Activated T-cell treated with anti-CD3 and anti-CD28 coated beads, Interleukin-2, amount 50 U/mL, for 24 hours (primary cell): ENCODE measurements around the gene PATE1.
"Not testable (repeated sequence)": the region's sequence is repeated elsewhere in the genome, so short reads cannot be mapped to it uniquely, and the experiment has no call there.

Experiments
- DNase-seq: peaks from one replicate; pipeline ENCODE4 v3.0.0-alpha.2; 2020
- H3K27ac Mint-ChIP-seq: 2 replicates; pipeline ENCODE4 v1.8.0; 2020; ENCODE audit warnings: mild to moderate bottlenecking, mixed read lengths
- H3K27me3 Mint-ChIP-seq: 2 replicates; pipeline ENCODE4 v1.8.0; 2020; ENCODE audit warnings: mixed read lengths
- H3K36me3 Mint-ChIP-seq: 2 replicates; pipeline ENCODE4 v1.8.0; 2020; ENCODE audit warnings: low read depth, mixed read lengths
- H3K4me1 Mint-ChIP-seq: 2 replicates; pipeline ENCODE4 v1.8.0; 2020; ENCODE audit warnings: low read depth, mixed read lengths
- H3K4me3 Mint-ChIP-seq: 2 replicates; pipeline ENCODE4 v1.8.0; 2020; ENCODE audit warnings: mild to moderate bottlenecking, moderate library complexity, mixed read lengths
- H3K9me3 Mint-ChIP-seq: 2 replicates; pipeline ENCODE4 v1.8.0; 2020; ENCODE audit warnings: mixed read lengths

The PATE1 gene

GRCh38 chr11:125745979-125746378 is at the start of gene PATE1:
Gene PATE1 (plus strand): TSS chr11:125746279. CDS start chr11:125746305, 26 bp downstream.
- Mint-ChIP-seq H3K36me3 (no peaks in the 10 kb centered on the region), H3K9me3 (no peaks in the 10 kb centered on the region), H3K4me3 (no peak within 1 kb of the TSS), H3K27me3 (peaks cover 26% of the 10 kb centered on the region), H3K4me1 (no peaks in the 10 kb centered on the region), H3K27ac (no peak within 1 kb of the TSS)
- DNase-seq, result no peak

DNA sequence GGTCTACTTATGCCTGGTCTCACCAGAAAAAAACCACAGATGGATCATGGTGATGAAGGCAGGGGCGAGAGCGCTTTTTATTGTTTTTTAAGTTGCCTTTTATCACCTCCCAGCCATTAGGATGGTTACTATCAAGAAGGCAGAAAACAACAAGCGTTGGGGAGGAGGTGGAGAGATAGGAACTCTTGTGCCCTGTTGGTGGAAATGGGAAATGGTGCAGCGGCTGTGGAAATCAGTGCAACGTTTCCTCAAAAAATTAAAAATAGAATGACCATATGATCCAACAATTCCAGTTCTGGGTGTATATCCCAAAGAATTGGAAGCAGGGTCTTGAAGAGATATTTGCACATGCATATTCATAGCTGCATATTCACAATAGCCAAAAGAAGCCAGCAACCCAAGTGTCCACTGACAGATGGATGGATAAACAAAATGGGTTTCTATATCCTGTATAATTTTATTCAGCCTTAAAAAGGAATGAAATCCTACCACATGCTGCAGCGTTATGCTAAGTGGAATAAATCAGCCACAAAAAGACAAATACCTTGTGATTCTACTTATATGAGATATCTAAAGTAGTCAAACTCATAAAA is 45.0 kb upstream of the PATE1 start:
- H3K36me3 Mint-ChIP-seq, result no peaks in the 10 kb centered on the region
- no peak for DNase-seq
- H3K4me3 Mint-ChIP-seq, result no peak overlapping the region
- H3K27ac Mint-ChIP-seq, result no peak overlapping the region
- H3K9me3 Mint-ChIP-seq, result no peaks in the 10 kb centered on the region
- H3K4me1 Mint-ChIP-seq, result no peaks in the 10 kb centered on the region
- H3K27me3 Mint-ChIP-seq, result peaks cover 31% of the 10 kb centered on the region

DNA sequence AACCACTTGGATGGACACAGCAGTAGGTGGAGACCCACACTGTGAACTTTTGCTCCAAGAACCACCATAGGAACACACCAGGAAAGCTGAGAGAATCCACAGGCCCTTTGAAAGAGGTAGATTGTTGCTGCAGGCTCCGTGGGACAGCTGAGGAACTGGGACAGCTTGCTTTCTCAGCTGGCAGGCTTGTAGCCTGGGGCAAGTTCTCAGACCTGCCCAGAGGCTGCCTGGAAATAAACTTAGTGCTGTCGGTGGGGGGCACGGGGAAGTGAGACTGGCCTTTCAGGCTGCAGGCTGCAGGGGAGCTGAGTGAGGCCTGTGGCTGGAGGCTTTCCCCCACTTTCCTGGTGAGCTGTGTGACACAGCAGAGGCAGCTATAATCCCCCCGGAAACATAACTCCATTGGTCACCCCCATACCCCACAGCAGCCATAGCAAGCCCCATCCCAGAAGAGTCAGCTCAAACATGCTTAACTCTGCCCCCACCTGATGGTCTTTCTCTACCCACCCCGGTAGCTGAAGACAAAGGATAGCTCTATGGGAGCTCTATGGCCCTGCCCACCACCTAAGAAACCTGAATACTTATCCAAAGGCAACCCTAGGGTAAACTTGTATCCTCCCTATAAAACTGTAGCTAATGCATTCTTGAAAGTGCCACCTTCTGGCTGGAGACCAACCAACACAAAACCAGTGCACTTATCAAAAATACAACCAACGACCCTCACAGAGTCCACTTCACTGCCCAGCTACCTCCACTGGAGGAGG is 44.0 kb upstream of the PATE1 start:
- Mint-ChIP-seq H3K27ac (no peak overlapping the region), H3K27me3 (peaks cover 35% of the 10 kb centered on the region), H3K4me3 (no peak overlapping the region), H3K9me3 (no peaks in the 10 kb centered on the region), H3K4me1 (no peaks in the 10 kb centered on the region), H3K36me3 (no peaks in the 10 kb centered on the region)
- no peak for DNase-seq

DNA sequence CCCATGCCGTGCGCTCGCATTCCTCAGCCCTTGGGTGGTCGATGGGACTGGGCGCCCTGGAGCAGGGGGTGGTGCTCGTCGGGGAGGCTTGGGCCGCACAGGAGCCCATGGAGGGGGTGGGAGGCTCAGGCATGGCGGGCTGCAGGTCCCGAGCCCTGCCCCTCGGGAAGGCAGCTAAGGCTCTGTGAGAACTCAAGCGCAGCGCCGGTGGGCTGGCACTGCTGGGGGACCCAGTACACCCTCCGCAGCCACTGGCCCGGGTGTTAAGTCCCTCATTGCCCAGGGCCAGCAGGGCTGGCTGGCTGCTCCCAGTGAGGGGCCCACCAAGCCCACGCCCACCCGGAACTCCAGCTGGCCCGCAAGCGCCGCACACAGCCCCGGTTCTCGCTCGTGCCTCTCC is 41.4 kb upstream of the PATE1 start:
- H3K36me3 Mint-ChIP-seq, H3K4me1 Mint-ChIP-seq, H3K9me3 Mint-ChIP-seq, H3K27ac Mint-ChIP-seq, DNase-seq, H3K4me3 Mint-ChIP-seq: not testable (repeated sequence)
- H3K27me3 Mint-ChIP-seq, result peaks cover 27% of the 10 kb centered on the region

DNA sequence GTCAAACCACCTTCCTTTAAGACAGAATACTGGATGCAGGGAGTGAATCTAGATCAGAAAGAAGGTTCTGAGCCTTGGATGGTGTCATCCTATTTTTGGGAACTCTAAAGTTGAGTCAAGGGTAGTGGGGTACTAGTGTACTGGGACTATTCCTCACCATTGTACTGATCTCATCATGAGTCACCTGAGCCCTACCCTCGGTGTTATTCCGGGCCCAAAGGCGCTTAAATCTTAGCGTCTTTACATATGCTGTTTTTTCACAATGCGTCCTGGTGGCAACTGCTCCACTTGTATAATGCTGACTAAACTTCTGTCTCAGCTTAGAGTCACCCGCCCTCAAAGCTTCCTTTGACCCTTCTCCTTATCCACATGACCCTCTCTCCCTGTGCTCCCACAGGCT is 25.3 kb upstream of the PATE1 start:
- no peak overlapping the region for H3K27ac Mint-ChIP-seq
- DNase-seq, result no peak
- no peaks in the 10 kb centered on the region for H3K9me3 Mint-ChIP-seq
- peaks cover 21% of the 10 kb centered on the region for H3K27me3 Mint-ChIP-seq
- H3K4me1 Mint-ChIP-seq, result no peaks in the 10 kb centered on the region
- no peak overlapping the region for H3K4me3 Mint-ChIP-seq
- no peaks in the 10 kb centered on the region for H3K36me3 Mint-ChIP-seq

DNA sequence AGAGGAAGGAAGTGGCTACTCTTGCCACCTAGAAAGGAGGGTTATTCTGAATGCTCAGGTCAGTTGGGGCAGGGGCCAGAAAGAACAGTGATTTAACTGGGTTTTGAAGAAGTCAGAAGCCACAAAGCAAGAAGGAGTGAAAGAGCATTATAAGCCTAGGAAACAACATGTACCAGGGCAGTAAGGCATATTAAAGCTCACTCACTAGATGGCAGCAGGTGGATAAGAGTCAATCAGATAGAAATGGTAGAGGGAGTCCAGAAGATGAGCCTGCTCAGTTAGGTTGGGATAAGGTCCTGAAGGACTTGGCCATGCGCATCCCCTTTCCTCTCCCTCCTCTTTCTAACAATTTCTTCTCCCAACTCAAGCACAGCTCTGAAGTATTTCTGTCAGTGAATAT is 22.0 kb upstream of the PATE1 start:
- DNase-seq, result no peak
- no peak overlapping the region for H3K27ac Mint-ChIP-seq
- H3K36me3 Mint-ChIP-seq, result no peaks in the 10 kb centered on the region
- no peak overlapping the region for H3K4me3 Mint-ChIP-seq
- H3K9me3 Mint-ChIP-seq, result no peaks in the 10 kb centered on the region
- H3K27me3 Mint-ChIP-seq, result peaks cover 23% of the 10 kb centered on the region
- no peaks in the 10 kb centered on the region for H3K4me1 Mint-ChIP-seq

DNA sequence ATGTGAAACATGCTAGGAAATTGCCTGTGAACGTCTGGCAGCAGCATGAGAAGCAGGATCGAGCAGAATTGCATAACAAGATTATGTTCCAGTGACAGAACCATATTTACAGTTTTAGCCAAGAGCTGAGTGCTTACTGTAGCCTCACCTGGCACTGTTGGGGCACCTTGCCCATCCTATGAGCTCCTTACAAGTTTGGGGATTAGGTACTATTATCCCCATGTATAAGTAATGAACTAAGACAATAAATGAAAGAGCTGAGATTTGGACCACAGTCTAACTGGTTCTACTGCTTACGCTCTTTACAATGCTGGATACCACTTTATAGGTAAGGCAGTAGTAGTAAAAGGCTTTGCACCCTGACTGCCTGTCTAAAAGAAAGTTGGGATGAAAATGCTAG is 17.1 kb upstream of the PATE1 start:
- Mint-ChIP-seq H3K4me1 (no peaks in the 10 kb centered on the region), H3K36me3 (no peaks in the 10 kb centered on the region), H3K4me3 (no peak overlapping the region), H3K27ac (no peak overlapping the region), H3K27me3 (peaks cover 12% of the 10 kb centered on the region), H3K9me3 (no peaks in the 10 kb centered on the region)
- DNase-seq, result no peak

DNA sequence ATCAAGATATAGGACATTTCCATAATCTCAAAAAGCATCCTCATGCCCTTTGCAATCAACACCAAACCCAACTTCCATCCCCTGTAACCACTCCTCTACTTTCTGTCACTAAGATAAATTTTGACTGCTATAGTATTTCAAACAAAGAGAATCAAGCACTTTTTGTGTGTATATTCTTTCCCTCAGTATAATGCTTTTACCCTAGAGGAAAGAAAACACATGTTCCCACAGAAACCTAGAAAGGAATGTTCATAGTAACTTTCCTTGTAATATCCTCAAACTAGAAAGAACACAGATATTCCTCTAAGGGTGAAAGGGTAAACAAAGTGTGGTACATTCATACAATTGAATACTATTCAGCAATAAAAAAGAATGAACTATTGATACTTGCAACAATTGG is 5.5 kb upstream of the PATE1 start:
- Mint-ChIP-seq H3K27ac (no peak overlapping the region), H3K27me3 (peaks cover 13% of the 10 kb centered on the region), H3K4me1 (no peaks in the 10 kb centered on the region), H3K9me3 (peaks cover 10% of the 10 kb centered on the region), H3K36me3 (no peaks in the 10 kb centered on the region), H3K4me3 (no peak overlapping the region)
- no peak for DNase-seq

- H3K27ac Mint-ChIP-seq, result no peak overlapping the region
- H3K36me3 Mint-ChIP-seq, result no peaks in the 10 kb centered on the region
- no peak overlapping the region for H3K4me3 Mint-ChIP-seq
- H3K9me3 Mint-ChIP-seq, result no peaks in the 10 kb centered on the region
- H3K27me3 Mint-ChIP-seq, result peaks cover 16% of the 10 kb centered on the region
- no peak for DNase-seq
- H3K4me1 Mint-ChIP-seq, result no peaks in the 10 kb centered on the region
Observed at GRCh38 chr11:125743681-125744080, 2.4 kb upstream of the PATE1 start.

DNA sequence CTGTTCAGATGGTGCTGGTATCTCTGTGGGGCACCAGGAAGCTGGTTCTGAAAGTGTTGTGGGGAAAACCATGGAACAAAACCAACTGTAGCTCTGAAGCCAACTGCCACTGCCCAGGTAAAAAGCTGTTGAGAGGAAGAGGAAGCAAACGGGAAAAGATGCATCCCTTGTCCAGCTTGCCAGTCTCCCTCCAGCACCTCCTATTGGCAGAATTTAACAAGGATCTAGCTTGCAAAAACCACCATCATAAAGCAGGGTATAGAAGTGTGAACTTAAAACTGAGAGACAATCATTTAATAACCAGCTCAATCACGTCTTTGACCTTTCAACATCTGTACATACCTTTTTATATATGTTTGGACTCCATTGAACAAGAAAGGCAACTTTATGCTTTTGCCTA is 4.5 kb downstream of the PATE1 start:
- Mint-ChIP-seq H3K27me3 (peaks cover 30% of the 10 kb centered on the region), H3K9me3 (no peaks in the 10 kb centered on the region), H3K27ac (no peak overlapping the region), H3K4me3 (no peak overlapping the region), H3K36me3 (no peaks in the 10 kb centered on the region), H3K4me1 (no peaks in the 10 kb centered on the region)
- no peak for DNase-seq

DNA sequence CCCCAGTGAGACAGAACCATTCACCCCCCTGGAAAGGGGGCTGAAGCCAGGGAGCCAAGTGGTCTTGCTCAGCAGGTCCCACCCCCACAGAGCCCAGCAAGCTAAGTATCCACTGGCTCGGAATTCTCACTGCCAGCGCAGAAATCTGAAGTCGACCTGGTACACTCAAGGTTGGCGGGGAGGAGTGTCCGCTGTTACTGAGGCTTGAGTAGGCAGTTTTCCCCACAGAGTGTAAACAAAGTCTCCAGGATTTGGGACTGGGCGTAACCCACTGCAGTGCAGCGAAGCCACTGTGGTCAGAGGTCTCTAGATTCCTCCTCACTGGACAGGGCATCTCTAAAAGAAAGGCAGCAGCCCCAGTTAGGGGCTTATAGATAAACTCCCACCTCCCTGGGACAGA is 10.0 kb downstream of the PATE1 start:
- H3K27ac Mint-ChIP-seq, result no peak overlapping the region
- no peaks in the 10 kb centered on the region for H3K36me3 Mint-ChIP-seq
- H3K4me1 Mint-ChIP-seq, result no peaks in the 10 kb centered on the region
- peaks cover 10% of the 10 kb centered on the region for H3K9me3 Mint-ChIP-seq
- peaks cover 24% of the 10 kb centered on the region for H3K27me3 Mint-ChIP-seq
- DNase-seq, result no peak
- no peak overlapping the region for H3K4me3 Mint-ChIP-seq

- H3K27me3 Mint-ChIP-seq, result peaks cover 17% of the 10 kb centered on the region
- no peak overlapping the region for H3K4me3 Mint-ChIP-seq
- H3K27ac Mint-ChIP-seq, result no peak overlapping the region
- no peak for DNase-seq
- H3K9me3 Mint-ChIP-seq, result peaks cover 5% of the 10 kb centered on the region
- H3K4me1 Mint-ChIP-seq, result no peaks in the 10 kb centered on the region
- H3K36me3 Mint-ChIP-seq, result no peaks in the 10 kb centered on the region
Observed at GRCh38 chr11:125762445-125762844, 16.4 kb downstream of the PATE1 start.

DNA sequence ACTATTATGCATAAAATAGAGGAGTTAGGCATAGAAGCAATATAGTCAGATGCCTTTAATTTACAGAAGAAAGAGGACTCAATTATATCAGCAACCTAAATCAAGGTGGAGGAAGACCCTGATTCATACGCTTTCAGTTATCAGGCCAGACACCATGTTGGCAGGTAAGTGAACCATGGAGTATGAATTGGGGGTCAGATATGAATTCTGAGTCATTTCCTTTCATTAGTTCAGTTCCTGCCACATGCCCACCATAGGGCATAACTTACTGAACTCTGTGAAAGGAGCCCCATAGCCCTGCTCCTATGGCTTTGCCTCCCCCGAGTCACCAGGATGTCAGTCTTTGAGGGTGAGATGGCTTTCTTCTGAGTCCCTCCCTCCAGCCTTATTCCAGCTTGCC is 17.4 kb downstream of the PATE1 start:
- Mint-ChIP-seq H3K4me1 (peaks cover 3% of the 10 kb centered on the region), H3K27me3 (peaks cover 21% of the 10 kb centered on the region), H3K9me3 (no peaks in the 10 kb centered on the region), H3K36me3 (no peaks in the 10 kb centered on the region), H3K4me3 (no peak overlapping the region), H3K27ac (no peak overlapping the region)
- DNase-seq, result no peak

- Mint-ChIP-seq H3K9me3 (no peaks in the 10 kb centered on the region), H3K27ac (no peak overlapping the region), H3K4me3 (no peak overlapping the region), H3K27me3 (peaks cover 25% of the 10 kb centered on the region), H3K36me3 (no peaks in the 10 kb centered on the region), H3K4me1 (peaks cover 3% of the 10 kb centered on the region)
- no peak for DNase-seq
Observed at GRCh38 chr11:125766251-125766650, 20.2 kb downstream of the PATE1 start.

DNA sequence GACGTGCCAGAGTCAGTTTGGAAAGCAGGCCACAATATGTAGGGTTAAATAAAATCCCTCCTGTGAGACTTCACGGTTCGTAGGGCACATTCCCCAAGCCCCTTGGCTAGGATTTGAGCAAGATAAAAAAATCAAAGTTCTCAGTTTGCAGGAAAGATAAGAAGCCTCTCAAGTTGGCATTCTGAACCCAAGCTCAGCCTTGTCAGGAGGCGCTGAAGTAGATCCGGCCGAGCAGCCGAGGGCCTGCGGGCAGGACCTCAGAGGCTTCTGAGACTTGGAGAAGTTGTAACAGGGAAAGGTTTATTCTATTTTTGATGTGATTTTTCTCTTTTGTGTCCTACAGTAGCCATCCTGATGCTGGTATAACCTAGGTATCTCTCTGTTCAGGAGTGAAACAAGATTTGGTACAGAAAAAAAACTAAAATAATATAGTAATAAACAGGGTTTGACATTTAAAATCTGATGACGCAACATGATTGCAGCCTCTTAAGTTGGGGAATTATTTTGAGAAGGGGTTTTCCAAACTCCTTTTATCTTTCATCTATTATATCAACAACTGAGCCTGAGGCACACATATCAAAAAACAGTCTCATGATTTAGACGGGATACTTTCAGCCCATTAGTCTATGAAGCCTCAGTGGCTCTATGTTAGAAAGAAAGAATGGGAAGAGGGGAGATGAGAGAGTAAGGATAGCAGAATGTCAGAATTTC is 22.4 kb downstream of the PATE1 start:
- Mint-ChIP-seq H3K4me1 (peaks cover 3% of the 10 kb centered on the region), H3K27ac (no peak overlapping the region), H3K4me3 (no peak overlapping the region), H3K27me3 (peaks cover 29% of the 10 kb centered on the region), H3K36me3 (no peaks in the 10 kb centered on the region), H3K9me3 (no peaks in the 10 kb centered on the region)
- no peak for DNase-seq
